ENCODE data around the gene SCAF4.

DNA sequence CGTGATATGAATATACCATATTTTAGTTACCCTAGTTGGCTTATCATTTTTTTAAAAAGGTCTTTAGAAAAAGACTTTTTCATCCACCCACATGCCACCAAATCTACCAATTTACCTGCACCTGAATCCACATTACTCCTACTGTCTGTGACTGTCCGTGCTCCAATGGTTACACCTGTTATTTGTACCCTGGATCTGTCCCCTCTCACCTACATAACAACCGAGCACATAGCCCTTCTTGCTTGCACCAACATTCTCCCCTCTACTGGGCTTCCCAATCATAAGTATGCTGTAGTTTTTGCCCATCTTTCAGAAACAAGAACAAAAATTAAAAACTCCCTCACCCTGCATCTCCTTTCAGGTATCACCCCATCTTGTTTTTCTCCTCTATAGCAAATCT lies 54.9 kb downstream of the SCAF4 start:
- TF ChIP-seq, protein P1, sequence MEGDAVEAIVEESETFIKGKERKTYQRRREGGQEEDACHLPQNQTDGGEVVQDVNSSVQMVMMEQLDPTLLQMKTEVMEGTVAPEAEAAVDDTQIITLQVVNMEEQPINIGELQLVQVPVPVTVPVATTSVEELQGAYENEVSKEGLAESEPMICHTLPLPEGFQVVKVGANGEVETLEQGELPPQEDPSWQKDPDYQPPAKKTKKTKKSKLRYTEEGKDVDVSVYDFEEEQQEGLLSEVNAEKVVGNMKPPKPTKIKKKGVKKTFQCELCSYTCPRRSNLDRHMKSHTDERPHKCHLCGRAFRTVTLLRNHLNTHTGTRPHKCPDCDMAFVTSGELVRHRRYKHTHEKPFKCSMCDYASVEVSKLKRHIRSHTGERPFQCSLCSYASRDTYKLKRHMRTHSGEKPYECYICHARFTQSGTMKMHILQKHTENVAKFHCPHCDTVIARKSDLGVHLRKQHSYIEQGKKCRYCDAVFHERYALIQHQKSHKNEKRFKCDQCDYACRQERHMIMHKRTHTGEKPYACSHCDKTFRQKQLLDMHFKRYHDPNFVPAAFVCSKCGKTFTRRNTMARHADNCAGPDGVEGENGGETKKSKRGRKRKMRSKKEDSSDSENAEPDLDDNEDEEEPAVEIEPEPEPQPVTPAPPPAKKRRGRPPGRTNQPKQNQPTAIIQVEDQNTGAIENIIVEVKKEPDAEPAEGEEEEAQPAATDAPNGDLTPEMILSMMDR (IDR thresholded peaks at IDR 0.05), result no peak
- TF ChIP-seq POLR2A (IDR thresholded peaks at IDR 0.05), result no peak

Data from prostate gland (tissue), 2 donors.